ENCODE data around the gene NKX2-2. TPM values are rescaled to one million over a fixed set of nuclear protein-coding genes. Genes with fewer than 3 reads are reported as not detected.
"Not testable (repeated sequence)": the region's sequence is repeated elsewhere in the genome, so short reads cannot be mapped to it uniquely, and the experiment has no call there.

NKX2-2 gene
- total and polyA plus RNA-seq, 8 donors = 2.0 to 28.7 (median 3.7) TPM

GRCh38 chr20:21496452-21496851 lies 17.4 kb downstream of the NKX2-2 start:
- ATAC-seq = no peak
- DNase-seq = no peak
- intact Hi-C loops (cut with DNase I) = no loop called here
- Histone ChIP-seq H3K36me3 (no peaks in the 10 kb centered on the region), H3K27ac (no peak overlapping the region), H3K27me3 (no peaks in the 10 kb centered on the region), H3K4me3 (no peak overlapping the region), H3K4me1 (no peaks in the 10 kb centered on the region), H3K9me3 (no peaks in the 10 kb centered on the region)
- 76 to 78% methylated on average over 5 of the region's 5 CpGs for WGBS, 2 donors
- no peak for FAIRE-seq
- TF ChIP-seq, protein P1, sequence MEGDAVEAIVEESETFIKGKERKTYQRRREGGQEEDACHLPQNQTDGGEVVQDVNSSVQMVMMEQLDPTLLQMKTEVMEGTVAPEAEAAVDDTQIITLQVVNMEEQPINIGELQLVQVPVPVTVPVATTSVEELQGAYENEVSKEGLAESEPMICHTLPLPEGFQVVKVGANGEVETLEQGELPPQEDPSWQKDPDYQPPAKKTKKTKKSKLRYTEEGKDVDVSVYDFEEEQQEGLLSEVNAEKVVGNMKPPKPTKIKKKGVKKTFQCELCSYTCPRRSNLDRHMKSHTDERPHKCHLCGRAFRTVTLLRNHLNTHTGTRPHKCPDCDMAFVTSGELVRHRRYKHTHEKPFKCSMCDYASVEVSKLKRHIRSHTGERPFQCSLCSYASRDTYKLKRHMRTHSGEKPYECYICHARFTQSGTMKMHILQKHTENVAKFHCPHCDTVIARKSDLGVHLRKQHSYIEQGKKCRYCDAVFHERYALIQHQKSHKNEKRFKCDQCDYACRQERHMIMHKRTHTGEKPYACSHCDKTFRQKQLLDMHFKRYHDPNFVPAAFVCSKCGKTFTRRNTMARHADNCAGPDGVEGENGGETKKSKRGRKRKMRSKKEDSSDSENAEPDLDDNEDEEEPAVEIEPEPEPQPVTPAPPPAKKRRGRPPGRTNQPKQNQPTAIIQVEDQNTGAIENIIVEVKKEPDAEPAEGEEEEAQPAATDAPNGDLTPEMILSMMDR (IDR thresholded peaks at IDR 0.05) = no peak

DNA sequence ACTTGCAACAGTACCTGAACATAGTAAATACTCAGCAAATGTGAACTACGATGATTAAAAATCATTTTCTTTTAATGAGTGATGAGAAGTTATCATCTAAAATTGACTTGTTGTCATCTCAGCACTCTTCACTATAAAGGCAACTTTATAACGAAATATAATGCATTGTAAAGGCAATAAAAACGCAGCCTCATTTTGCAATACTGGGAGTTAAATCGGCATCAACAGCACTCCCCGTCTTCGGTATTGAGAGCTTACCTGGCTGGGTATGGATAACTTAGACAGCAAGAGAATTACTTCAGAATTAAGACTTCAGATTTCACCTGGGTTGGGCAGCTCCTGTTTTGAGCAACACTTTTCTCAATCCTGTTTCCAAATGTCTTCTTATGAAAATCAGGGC lies 20.8 kb downstream of the NKX2-2 start:
- Histone ChIP-seq H3K36me3 (no peaks in the 10 kb centered on the region), H3K4me1 (no peaks in the 10 kb centered on the region), H3K9me3 (no peaks in the 10 kb centered on the region), H3K4me3 (no peak overlapping the region), H3K27me3 (no peaks in the 10 kb centered on the region), H3K27ac (no peak overlapping the region)
- FAIRE-seq (no peak), ATAC-seq (no peak), DNase-seq (no peak)
- TF ChIP-seq, protein P1 (IDR thresholded peaks at IDR 0.05) = no peak
- intact Hi-C loops (cut with DNase I) = no loop called here
- 67 to 78% methylated on average over 6 of the region's 6 CpGs for WGBS, 2 donors

- Histone ChIP-seq H3K9me3 (peaks cover 0 to 3% (median 0%) of the 10 kb centered on the region in 4 donors), H3K4me3 (no peak overlapping the region), H3K36me3 (no peaks in the 10 kb centered on the region), H3K27ac (no peak overlapping the region), H3K27me3 (no peaks in the 10 kb centered on the region), H3K4me1 (no peaks in the 10 kb centered on the region)
- TF ChIP-seq, protein P1 (IDR thresholded peaks at IDR 0.05) = no peak
- 15% methylated on average over 2 of the region's 2 CpGs for WGBS, 2 donors
- ATAC-seq (no peak), FAIRE-seq (no peak), DNase-seq (no peak)
- intact Hi-C loops (cut with DNase I) = no loop called here
Observed at GRCh38 chr20:21490105-21490504, 23.8 kb downstream of the NKX2-2 start.

DNA sequence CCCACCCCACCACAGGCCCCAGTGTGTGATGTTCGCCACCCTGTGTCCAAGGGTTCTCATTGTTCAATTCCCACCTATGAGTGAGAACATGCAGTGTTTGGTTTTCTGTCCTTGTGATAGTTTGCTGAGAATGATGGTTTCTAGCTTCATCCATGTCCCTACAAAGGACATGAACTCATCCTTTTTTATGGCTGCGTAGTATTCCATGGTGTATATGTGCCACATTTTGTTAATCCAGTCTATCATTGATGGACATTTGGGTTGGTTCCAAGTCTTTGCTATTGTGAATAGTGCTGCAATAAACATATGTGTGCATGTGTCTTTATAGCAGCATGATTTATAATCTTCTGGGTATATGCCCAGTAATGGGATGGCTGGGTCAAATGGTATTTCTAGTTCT lies 33.7 kb downstream of the NKX2-2 start:
- H3K36me3 ChIP-seq; FAIRE-seq; ATAC-seq; H3K4me1 ChIP-seq; H3K27ac ChIP-seq; H3K27me3 ChIP-seq; intact Hi-C loops (cut with DNase I); H3K9me3 ChIP-seq; DNase-seq; H3K4me3 ChIP-seq: not testable (repeated sequence)
- 88 to 94% methylated on average over 2 of the region's 2 CpGs for WGBS, 2 donors

GRCh38 chr20:21465799-21466198 lies 48.1 kb downstream of the NKX2-2 start:
- H3K36me3 ChIP-seq = no peaks in the 10 kb centered on the region
- H3K4me3 ChIP-seq = no peak overlapping the region
- intact Hi-C loops (cut with DNase I) = no loop called here
- H3K27me3 ChIP-seq = no peaks in the 10 kb centered on the region
- TF ChIP-seq, protein P1 (IDR thresholded peaks at IDR 0.05) = no peak
- no peaks in the 10 kb centered on the region for H3K4me1 ChIP-seq
- DNase-seq (no peak), ATAC-seq (no peak), FAIRE-seq (no peak)
- no peaks in the 10 kb centered on the region for H3K9me3 ChIP-seq
- no peak overlapping the region for H3K27ac ChIP-seq

DNA sequence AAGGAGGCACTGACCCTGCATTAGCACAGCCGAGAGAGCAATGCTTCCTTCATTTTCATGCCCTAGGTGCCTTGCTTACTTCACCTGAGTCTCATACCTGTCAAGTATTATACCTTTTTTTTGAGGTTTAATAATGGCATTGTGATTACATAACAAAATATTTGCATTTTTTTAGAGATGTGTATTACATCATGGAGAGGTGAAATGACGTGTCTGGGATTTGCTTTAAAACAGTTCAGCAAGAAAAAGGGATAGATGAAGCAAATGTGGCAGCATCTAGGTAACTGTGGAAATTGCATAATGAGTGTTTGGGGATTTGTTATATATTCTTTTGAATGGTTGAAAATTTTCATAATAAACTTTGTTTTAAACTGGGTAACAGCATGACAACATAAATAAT lies 48.9 kb downstream of the NKX2-2 start:
- intact Hi-C loops (cut with DNase I) = no loop called here
- no peaks in the 10 kb centered on the region for H3K9me3 ChIP-seq
- no peaks in the 10 kb centered on the region for H3K4me1 ChIP-seq
- TF ChIP-seq, protein P1 (IDR thresholded peaks at IDR 0.05) = no peak
- ATAC-seq (no peak), DNase-seq (no peak), FAIRE-seq (no peak)
- WGBS, 2 donors = 65 to 78% methylated on average over 2 of the region's 2 CpGs
- no peaks in the 10 kb centered on the region for H3K36me3 ChIP-seq
- no peak overlapping the region for H3K27ac ChIP-seq
- peaks cover 0 to under 1% (median 0%) of the 10 kb centered on the region in 4 donors for H3K27me3 ChIP-seq
- H3K4me3 ChIP-seq = no peak overlapping the region
